ENCODE results near the gene DNAL1. TPM values are rescaled to one million over a fixed set of nuclear protein-coding genes. Genes with fewer than 3 reads are reported as not detected.
"Not testable (repeated sequence)": the region's sequence is repeated elsewhere in the genome, so short reads cannot be mapped to it uniquely, and the experiment has no call there.

DNAL1 gene
- total and polyA plus RNA-seq, 8 donors = 0.29 to 12.9 (median 7.7) TPM; not detected in 1

GRCh38 chr14:73640796-73641365 is 3.9 kb upstream of the DNAL1 start:
- 86 to 95% (median 91%) methylated on average over 5 of the region's 5 CpGs for WGBS, 5 donors
- Histone ChIP-seq H3K27ac (no peak overlapping the region), H3K9me3 (no peaks in the 10 kb centered on the region), H3K4me3 (no peak overlapping the region), H3K36me3 (no peaks in the 10 kb centered on the region), H3K27me3 (no peaks in the 10 kb centered on the region), H3K4me1 (peaks cover 5 to 19% (median 15%) of the 10 kb centered on the region in 4 donors)
- no peak for TF ChIP-seq POLR2AphosphoS5 (IDR thresholded peaks at IDR 0.05)
- no peak for TF ChIP-seq CTCF (IDR thresholded peaks at IDR 0.05)
- no peak for TF ChIP-seq EP300 (IDR thresholded peaks at IDR 0.05)
- TF ChIP-seq POLR2A (IDR thresholded peaks at IDR 0.05) = no peak
- no peak for DNase-seq
- intact Hi-C loops (cut with DNase I; ENCODE audit: low total_unique reads) = no loop called here

DNA sequence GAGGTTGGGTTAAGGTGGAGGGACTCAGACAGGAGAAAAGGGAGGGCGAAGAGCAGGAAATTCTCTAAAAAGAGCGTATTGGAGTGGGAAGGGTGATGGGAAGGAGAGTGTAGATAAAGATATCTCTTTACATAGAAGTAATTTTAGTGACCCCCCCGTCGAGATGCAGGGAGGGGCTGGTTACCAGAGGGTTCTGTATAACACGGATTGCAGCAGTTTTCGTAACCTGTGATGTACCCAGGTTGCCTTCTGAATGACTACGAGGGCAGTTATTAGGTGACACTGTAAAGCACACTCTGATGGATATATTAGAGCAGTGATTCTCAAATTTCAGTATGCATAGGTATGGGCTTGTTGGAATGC is 443 bp downstream of the DNAL1 start:
- DNase-seq = no peak
- intact Hi-C loops (cut with DNase I; ENCODE audit: low total_unique reads) = no loop called here
- no peaks in the 10 kb centered on the region for H3K27me3 ChIP-seq
- H3K4me1 ChIP-seq = peaks cover 5 to 25% (median 19%) of the 10 kb centered on the region in 4 donors
- 3 to 10% (median 7%) methylated on average over 7 of the region's 7 CpGs for WGBS, 5 donors
- no peaks in the 10 kb centered on the region for H3K36me3 ChIP-seq
- H3K9me3 ChIP-seq = no peaks in the 10 kb centered on the region
- H3K4me3 ChIP-seq = peak overlapping the region; percentile 61 to 91 (median 78)
- TF ChIP-seq POLR2AphosphoS5 (IDR thresholded peaks at IDR 0.05) = no peak
- TF ChIP-seq EP300 (IDR thresholded peaks at IDR 0.05) = no peak
- no peak for TF ChIP-seq CTCF (IDR thresholded peaks at IDR 0.05)
- no peak for TF ChIP-seq POLR2A (IDR thresholded peaks at IDR 0.05)
- H3K27ac ChIP-seq = peak overlapping the region; percentile 49 to 89 (median 84)

DNA sequence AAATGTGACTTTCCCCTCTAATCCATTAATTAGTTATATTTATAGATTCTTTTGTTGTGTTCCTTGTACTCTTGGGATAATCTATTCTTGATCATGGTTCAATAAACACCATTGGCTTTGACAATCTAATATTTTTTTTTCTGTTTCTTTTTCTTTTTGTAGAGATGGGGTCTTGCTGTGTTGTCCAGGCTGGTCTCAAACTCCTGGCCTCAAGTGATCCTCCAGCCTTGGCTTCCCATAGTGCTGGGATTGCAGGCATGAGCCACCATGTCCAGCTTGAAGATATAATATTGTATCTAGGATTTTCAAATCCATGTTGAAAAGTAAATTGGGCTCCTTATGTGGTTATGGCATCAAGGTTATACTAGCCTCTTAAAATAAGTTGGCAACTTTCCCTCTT is 6.2 kb downstream of the DNAL1 start:
- no peak overlapping the region for H3K4me3 ChIP-seq
- intact Hi-C loops (cut with DNase I; ENCODE audit: low total_unique reads) = no loop called here
- H3K27me3 ChIP-seq = no peaks in the 10 kb centered on the region
- TF ChIP-seq POLR2AphosphoS5 (IDR thresholded peaks at IDR 0.05) = no peak
- no peak for TF ChIP-seq CTCF (IDR thresholded peaks at IDR 0.05)
- TF ChIP-seq POLR2A (IDR thresholded peaks at IDR 0.05) = no peak
- no peak for TF ChIP-seq EP300 (IDR thresholded peaks at IDR 0.05)
- H3K4me1 ChIP-seq = peaks cover 0 to 5% (median 2%) of the 10 kb centered on the region in 4 donors
- H3K36me3 ChIP-seq = peaks cover 0 to 38% (median 18%) of the 10 kb centered on the region in 4 donors
- no peaks in the 10 kb centered on the region for H3K9me3 ChIP-seq
- no peak for DNase-seq
- H3K27ac ChIP-seq = no peak overlapping the region

- 97 to 100% (median 98%) methylated on average over 1 of the region's 1 CpG for WGBS, 5 donors
- no peaks in the 10 kb centered on the region for H3K27me3 ChIP-seq
- no peak overlapping the region for H3K27ac ChIP-seq
- no peak for DNase-seq
- no peaks in the 10 kb centered on the region for H3K4me1 ChIP-seq
- no peak for TF ChIP-seq POLR2AphosphoS5 (IDR thresholded peaks at IDR 0.05)
- no peak for TF ChIP-seq CTCF (IDR thresholded peaks at IDR 0.05)
- no peak for TF ChIP-seq EP300 (IDR thresholded peaks at IDR 0.05)
- TF ChIP-seq POLR2A (IDR thresholded peaks at IDR 0.05) = no peak
- no peak overlapping the region for H3K4me3 ChIP-seq
- intact Hi-C loops (cut with DNase I; ENCODE audit: low total_unique reads) = no loop called here
- peaks cover 0 to 66% (median 30%) of the 10 kb centered on the region in 4 donors for H3K36me3 ChIP-seq
- H3K9me3 ChIP-seq = no peaks in the 10 kb centered on the region
Measured at GRCh38 chr14:73655851-73656250, 11.1 kb downstream of the DNAL1 start.

DNA sequence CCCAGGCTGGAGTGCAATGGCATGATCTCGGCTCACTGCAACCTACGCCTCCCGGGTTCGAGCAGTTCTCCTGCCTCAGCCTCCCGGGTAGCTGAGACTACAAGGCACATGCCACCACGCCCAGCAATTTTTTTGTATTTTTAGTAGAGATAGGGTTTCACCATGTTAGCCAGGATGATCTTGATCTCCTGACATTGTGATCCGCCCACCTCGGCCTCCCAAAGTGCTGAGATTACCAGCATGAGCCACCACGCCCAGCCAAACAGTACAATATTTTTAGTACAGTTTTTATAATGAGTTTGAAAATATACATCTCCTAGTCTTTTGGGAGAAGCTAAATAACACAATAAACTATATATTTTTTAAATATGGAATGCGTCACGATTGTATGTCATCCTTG is 14.4 kb downstream of the DNAL1 start:
- 94 to 97% (median 95%) methylated on average over 11 of the region's 11 CpGs for WGBS, 5 donors
- H3K4me1 ChIP-seq; H3K9me3 ChIP-seq; H3K4me3 ChIP-seq; intact Hi-C loops (cut with DNase I; ENCODE audit: low total_unique reads); DNase-seq; H3K27ac ChIP-seq; H3K27me3 ChIP-seq: not testable (repeated sequence)
- peaks cover 0 to 58% (median 23%) of the 10 kb centered on the region in 4 donors for H3K36me3 ChIP-seq
